Activated naive CD8-positive, alpha-beta T cell treated with anti-CD3 and anti-CD28 coated beads for 36 hours (primary cell): ENCODE results near the gene NTPCR. TPM values are rescaled to one million over a fixed set of nuclear protein-coding genes. Genes with fewer than 3 reads are reported as not detected.

Source experiments
- DNase-seq: peaks from one replicate; pipeline ENCODE4 v3.0.0; 2021
- H3K27ac Mint-ChIP-seq: one replicate; pipeline ENCODE4 v1.8.0; 2022; ENCODE audit warnings: mild to moderate bottlenecking, moderate library complexity, mixed read lengths
- H3K27me3 Mint-ChIP-seq: one replicate; pipeline ENCODE4 v1.8.0; 2022; ENCODE audit warnings: mild to moderate bottlenecking, mixed read lengths
- H3K36me3 Mint-ChIP-seq: one replicate; pipeline ENCODE4 v1.8.0; 2021; ENCODE audit warnings: mild to moderate bottlenecking, mixed read lengths
- H3K4me1 Mint-ChIP-seq: one replicate; pipeline ENCODE4 v1.8.0; 2021; ENCODE audit warnings: mixed read lengths
- H3K4me3 Mint-ChIP-seq: one replicate; pipeline ENCODE4 v1.8.0; 2022; ENCODE audit warnings: mild to moderate bottlenecking, moderate library complexity, mixed read lengths
- H3K9me3 Mint-ChIP-seq: one replicate; pipeline ENCODE4 v1.8.0; 2022; ENCODE audit warnings: mixed read lengths
- total RNA-seq, 2 experiments: library from RNA; stranded (reverse); gene quantifications; one replicate each; pipeline ENCODE4 v1.2.3, GENCODE V29; 2021

Gene NTPCR
- total RNA-seq, 2 experiments from 2014 or later = 32.4 to 32.9 TPM

DNA sequence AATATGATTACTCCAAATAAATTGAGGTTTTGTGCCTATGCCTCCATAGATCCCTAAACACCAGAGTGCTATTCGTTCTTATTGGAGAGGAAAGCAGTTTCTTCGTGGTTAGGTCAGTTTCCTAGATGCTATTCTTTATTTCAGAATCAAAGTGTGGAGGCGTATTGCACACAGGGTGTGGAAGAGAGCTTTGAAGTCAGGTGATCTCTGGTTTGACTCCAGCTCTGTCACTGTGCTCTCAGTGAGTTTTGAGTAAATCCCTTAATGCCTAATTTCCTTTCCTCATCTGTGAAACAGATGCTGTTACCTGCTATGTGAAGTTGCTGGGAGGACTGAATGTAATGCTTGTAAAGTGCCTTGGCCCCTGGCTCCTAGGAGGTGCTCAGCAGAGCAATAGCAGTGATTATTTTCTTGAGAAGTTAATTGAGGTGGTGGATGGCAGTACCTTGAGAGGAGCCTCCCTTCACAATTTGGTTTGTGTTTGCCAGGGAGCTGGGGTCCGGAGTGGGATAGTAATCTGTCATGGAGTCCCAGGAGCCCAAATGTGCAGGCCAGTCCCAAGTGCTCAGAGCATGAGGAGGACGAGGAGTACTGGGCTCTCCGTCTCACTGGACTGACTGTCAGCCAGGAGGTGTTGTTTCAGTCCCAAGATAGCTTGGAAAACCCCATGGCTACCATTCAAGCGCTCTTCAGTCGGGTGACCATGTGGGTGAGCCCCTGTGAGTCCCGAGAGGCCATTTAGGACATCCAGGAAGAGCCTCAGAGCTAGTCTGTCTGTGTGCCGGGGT lies 14.9 kb downstream of the NTPCR start:
- H3K4me1 Mint-ChIP-seq = peaks cover 36% of the 10 kb centered on the region
- H3K27ac Mint-ChIP-seq = no peak overlapping the region
- no peak overlapping the region for H3K4me3 Mint-ChIP-seq
- no peak for DNase-seq
- H3K36me3 Mint-ChIP-seq = peaks cover 34% of the 10 kb centered on the region
- H3K27me3 Mint-ChIP-seq = no peaks in the 10 kb centered on the region
- no peaks in the 10 kb centered on the region for H3K9me3 Mint-ChIP-seq

DNA sequence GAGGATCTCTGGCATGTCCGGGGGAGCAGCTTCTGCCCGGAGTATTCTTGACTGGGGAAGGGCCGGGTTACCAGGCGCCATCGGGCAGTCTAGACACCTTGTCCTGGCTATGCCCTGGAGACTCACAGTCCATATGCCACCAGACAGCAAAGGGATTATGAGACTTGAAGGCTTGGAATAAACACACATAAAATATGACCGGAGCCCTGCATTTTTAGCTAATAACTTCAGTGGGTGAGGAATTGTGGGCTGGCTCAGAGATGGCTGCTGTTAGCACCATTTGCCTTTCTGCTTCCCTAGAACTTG lies 15.5 kb downstream of the NTPCR start:
- Mint-ChIP-seq H3K27ac (no peak overlapping the region), H3K9me3 (no peaks in the 10 kb centered on the region), H3K4me3 (no peak overlapping the region), H3K36me3 (peaks cover 33% of the 10 kb centered on the region), H3K27me3 (no peaks in the 10 kb centered on the region), H3K4me1 (peaks cover 36% of the 10 kb centered on the region)
- DNase-seq = no peak

DNA sequence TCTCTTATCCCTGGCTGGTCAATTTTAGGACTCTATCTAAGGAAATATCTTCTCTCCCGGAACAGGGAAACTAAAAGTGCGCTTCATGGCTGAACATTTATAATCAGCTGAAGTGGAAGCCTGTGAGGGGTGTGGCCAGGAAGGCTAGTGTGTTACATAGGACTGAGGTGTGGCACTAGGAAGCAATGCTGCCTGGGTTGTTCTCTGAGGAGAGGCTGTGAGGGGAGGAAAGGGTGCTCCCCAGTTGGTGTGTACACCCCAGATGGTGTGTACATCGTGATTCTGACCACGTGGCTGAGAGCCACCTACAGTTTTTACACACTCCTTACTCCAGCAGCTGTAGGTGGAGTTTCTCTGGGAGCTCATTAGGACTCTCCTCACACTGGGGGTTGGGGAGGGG lies 16.3 kb downstream of the NTPCR start:
- H3K36me3 Mint-ChIP-seq = peaks cover 37% of the 10 kb centered on the region
- H3K9me3 Mint-ChIP-seq = peaks cover 2% of the 10 kb centered on the region
- H3K4me1 Mint-ChIP-seq = peaks cover 33% of the 10 kb centered on the region
- no peak overlapping the region for H3K4me3 Mint-ChIP-seq
- H3K27ac Mint-ChIP-seq = no peak overlapping the region
- no peaks in the 10 kb centered on the region for H3K27me3 Mint-ChIP-seq
- no peak for DNase-seq

DNA sequence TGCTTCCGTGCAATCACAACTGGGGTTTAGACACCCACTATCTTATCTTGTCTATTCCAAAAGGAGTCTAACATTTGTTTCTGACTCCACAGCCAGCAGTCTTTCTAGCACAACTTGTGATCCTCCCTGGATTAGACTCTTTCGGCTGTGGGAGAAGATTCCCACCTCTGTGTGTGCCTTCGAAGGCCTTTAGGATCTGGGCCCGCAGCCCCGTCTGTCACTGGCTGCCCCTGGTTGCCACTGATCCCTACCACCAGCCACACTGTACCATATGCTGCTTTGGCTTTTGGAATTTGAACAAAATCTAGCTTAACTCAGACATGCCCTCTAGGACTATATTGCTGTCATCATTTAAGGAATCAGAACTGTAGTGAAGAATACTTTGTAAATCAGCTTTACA lies 18.0 kb downstream of the NTPCR start:
- no peaks in the 10 kb centered on the region for H3K27me3 Mint-ChIP-seq
- H3K36me3 Mint-ChIP-seq = peaks cover 53% of the 10 kb centered on the region
- H3K4me3 Mint-ChIP-seq = no peak overlapping the region
- H3K9me3 Mint-ChIP-seq = peaks cover 15% of the 10 kb centered on the region
- no peak overlapping the region for H3K27ac Mint-ChIP-seq
- peaks cover 22% of the 10 kb centered on the region for H3K4me1 Mint-ChIP-seq
- DNase-seq = no peak

DNA sequence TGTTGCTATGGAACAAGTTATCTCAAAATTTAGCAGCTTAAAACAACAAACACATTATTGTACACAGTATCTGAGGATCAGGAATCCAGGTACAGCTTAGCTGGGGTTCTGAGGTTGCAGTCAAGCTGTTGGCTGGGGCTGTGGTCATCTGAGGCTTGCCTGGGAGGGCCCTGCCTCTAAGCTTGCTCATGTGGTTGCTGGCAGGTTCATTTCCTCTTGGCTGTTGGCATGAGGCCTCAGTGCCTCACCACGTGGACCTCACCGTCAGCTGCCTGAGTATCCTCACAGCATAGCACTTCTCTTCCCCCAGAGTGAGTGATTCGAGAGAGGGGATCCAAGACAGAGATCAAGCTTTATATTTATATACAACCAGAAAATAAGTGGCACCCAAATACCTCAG lies 18.6 kb downstream of the NTPCR start:
- Mint-ChIP-seq H3K27me3 (no peaks in the 10 kb centered on the region), H3K4me1 (peaks cover 19% of the 10 kb centered on the region), H3K4me3 (no peak overlapping the region), H3K27ac (no peak overlapping the region), H3K36me3 (peaks cover 59% of the 10 kb centered on the region), H3K9me3 (peaks cover 21% of the 10 kb centered on the region)
- no peak for DNase-seq

DNA sequence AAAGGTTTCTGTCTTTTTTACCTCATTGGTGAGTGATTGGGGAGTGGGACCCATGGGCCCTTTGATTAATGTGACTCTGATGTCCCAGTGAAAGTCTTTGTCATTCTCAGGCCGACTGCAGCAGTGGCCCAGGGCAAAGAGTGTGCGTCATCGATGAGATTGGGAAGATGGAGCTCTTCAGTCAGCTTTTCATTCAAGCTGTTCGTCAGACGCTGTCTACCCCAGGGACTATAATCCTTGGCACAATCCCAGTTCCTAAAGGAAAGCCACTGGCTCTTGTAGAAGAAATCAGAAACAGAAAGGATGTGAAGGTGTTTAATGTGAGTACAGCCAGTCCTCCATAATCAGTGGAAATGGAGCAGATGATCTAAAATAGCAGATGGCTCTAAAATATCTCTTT lies 19.4 kb downstream of the NTPCR start:
- Mint-ChIP-seq H3K27ac (no peak overlapping the region), H3K27me3 (no peaks in the 10 kb centered on the region), H3K36me3 (peaks cover 65% of the 10 kb centered on the region), H3K4me1 (peaks cover 14% of the 10 kb centered on the region), H3K4me3 (no peak overlapping the region), H3K9me3 (peaks cover 25% of the 10 kb centered on the region)
- no peak for DNase-seq

DNA sequence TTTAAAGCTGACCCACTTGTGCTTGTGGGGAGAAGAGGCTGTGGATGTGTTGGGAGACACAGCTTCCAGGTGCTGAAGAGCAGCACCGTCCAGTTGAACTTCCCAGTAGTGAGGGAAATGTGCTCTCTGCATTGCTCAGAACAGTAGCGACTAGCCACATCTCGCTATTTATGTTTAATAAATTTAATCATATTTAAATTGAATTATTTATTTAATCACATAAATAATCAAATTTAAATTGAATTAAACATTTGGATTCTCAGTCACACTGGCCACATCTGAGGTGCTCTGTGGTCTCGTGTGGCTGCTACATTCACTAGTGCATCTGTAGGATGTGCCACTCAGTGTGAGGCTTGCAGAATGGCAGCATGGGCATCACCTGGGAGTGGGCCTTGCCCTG lies 20.1 kb downstream of the NTPCR start:
- no peak for DNase-seq
- Mint-ChIP-seq H3K36me3 (peaks cover 69% of the 10 kb centered on the region), H3K4me3 (no peak overlapping the region), H3K9me3 (peaks cover 25% of the 10 kb centered on the region), H3K27ac (no peak overlapping the region), H3K27me3 (no peaks in the 10 kb centered on the region), H3K4me1 (peaks cover 8% of the 10 kb centered on the region)

DNA sequence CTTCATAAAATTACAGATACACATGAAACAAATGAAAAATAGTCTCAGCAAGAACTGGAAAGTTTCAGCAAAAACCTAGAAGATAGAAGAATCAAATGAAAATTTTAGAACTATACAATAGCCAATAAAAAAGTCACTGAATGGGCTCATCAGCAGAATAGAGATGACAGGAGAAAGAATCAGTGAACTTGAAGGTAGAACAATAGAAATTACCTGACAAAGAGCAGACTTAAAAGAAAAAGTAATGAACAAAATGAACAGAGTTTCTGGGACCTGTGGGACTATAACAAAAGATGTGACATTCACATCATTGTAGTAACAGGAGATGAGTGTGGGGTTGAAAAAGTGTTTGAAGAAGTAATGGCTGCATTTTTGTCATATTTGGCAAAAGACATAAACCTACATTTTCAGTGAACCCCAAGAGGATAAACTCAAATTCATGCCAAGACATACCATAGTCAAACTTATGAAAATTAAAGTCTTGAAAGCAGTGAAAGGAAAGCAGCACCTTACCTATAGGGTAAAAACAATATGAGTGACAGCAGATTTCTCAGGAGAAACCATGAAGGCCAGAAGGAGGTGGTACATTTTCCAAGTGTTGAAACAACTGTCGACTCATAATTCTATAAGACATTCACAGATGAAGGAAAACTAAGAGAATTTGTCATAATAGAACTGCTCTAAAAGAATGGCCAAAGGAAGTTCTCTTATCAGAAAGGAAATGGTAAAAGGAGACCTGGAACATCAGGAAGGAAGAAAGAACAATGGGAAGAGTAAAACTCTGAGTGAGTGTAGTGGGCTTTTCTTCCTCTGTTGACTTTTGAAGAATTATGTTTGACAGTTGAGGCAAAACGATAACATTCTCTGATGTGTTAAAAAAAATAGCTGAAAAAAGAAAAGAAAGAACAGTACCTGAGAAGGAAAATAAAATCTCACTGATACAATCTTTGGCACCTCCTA lies 23.5 kb downstream of the NTPCR start:
- peak overlapping the region; percentile 40 for H3K27ac Mint-ChIP-seq
- H3K4me1 Mint-ChIP-seq = peaks cover 19% of the 10 kb centered on the region
- DNase-seq = no peak
- H3K4me3 Mint-ChIP-seq = no peak overlapping the region
- peaks cover 75% of the 10 kb centered on the region for H3K36me3 Mint-ChIP-seq
- no peaks in the 10 kb centered on the region for H3K27me3 Mint-ChIP-seq
- H3K9me3 Mint-ChIP-seq = peaks cover 27% of the 10 kb centered on the region

DNA sequence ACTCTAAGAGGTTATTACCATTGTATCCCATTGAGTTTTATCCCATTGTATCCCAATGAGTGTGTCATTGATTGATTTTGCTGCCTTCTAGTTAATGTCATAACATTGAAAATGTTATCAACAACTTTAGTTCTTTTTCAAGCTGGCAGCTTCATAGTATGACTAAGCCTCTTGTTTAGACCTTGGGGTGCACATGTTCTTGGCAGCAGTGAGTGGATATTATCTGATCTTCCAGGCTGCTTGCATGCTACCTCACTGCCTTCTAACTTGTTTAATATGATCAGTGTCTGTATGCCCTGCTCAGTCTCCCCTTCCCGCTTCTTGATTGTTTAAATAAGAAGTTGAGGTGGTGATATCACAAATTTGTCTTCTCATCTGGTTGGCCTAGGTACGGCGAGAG lies 24.6 kb downstream of the NTPCR start:
- no peak for DNase-seq
- Mint-ChIP-seq H3K9me3 (peaks cover 27% of the 10 kb centered on the region), H3K4me1 (peaks cover 15% of the 10 kb centered on the region), H3K27me3 (no peaks in the 10 kb centered on the region), H3K36me3 (peaks cover 69% of the 10 kb centered on the region), H3K27ac (no peak overlapping the region), H3K4me3 (no peak overlapping the region)

DNA sequence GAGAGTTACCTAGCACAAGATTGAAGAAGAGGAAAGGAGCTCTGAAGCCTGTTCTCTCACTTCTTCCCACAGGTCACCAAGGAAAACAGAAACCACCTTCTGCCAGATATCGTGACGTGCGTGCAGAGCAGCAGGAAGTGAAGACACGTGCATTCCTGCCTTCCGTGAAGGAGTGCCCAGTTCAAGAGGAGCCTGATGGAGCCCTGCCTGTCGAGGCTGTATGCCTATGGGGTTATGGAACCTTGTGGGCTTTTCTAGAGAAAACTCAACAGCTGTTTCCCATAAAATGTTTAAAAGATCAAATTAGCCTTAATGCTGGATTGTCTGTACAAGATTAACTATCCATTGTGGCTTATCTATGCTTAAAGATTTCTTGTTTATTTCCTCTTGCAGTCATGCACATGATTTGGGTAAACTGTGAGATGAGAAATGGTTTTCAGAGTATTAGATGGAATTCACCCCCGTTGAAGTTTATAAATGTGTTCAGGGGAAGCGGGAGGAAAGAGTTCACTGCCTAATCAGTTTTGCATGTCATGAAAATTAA lies 27.8 kb downstream of the NTPCR start:
- peak; percentile 22 for DNase-seq
- Mint-ChIP-seq H3K27me3 (no peaks in the 10 kb centered on the region), H3K4me3 (peak overlapping the region; percentile 15), H3K27ac (peak overlapping the region; percentile 66), H3K4me1 (peaks cover 15% of the 10 kb centered on the region), H3K9me3 (peaks cover 14% of the 10 kb centered on the region), H3K36me3 (peaks cover 45% of the 10 kb centered on the region)

DNA sequence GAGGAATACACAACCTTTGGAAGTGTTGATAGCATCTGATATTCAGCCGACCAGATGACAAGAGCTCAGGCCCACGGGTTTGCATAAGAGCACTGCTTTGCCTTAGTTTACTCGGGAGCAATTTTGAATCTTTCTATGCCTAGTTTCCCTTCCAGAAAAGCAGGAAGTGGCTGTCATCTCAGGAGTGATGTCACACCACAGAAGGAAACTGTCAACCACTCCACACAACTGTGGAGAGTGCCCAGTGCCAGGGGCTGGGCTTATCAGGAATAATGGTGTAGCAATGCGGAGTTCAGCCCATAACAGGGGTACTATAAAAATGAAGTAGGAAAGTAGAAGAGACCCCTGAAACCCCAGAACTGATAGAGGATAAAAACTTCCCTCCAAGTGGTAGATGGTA lies 28.4 kb downstream of the NTPCR start:
- DNase-seq = no peak
- H3K9me3 Mint-ChIP-seq = peaks cover 7% of the 10 kb centered on the region
- no peak overlapping the region for H3K4me3 Mint-ChIP-seq
- peaks cover 40% of the 10 kb centered on the region for H3K36me3 Mint-ChIP-seq
- H3K27ac Mint-ChIP-seq = peak overlapping the region; percentile 61
- peaks cover 15% of the 10 kb centered on the region for H3K4me1 Mint-ChIP-seq
- no peaks in the 10 kb centered on the region for H3K27me3 Mint-ChIP-seq

DNA sequence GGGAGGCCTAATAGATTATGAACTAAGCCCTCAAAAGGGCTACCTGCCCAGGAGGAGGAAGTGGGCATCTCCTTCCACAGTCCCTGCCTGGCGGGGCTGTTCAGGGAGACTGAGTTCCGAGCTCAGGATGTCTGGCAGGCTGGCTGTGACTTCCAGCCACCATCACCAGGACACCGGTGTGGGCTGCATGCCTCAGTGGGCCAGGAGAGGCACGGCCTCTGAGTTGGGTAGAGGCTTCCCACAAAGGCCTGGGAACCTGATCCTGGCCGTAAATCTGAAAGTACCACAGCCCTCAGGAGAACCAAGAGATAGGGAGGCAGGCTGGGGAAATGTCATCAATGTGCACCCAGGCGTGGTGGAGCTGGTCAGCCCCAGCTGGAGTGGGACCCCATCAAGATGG lies 29.1 kb downstream of the NTPCR start:
- H3K27ac Mint-ChIP-seq = no peak overlapping the region
- H3K4me1 Mint-ChIP-seq = peaks cover 15% of the 10 kb centered on the region
- no peaks in the 10 kb centered on the region for H3K27me3 Mint-ChIP-seq
- H3K4me3 Mint-ChIP-seq = no peak overlapping the region
- H3K36me3 Mint-ChIP-seq = peaks cover 34% of the 10 kb centered on the region
- H3K9me3 Mint-ChIP-seq = peaks cover 2% of the 10 kb centered on the region
- DNase-seq = no peak

DNA sequence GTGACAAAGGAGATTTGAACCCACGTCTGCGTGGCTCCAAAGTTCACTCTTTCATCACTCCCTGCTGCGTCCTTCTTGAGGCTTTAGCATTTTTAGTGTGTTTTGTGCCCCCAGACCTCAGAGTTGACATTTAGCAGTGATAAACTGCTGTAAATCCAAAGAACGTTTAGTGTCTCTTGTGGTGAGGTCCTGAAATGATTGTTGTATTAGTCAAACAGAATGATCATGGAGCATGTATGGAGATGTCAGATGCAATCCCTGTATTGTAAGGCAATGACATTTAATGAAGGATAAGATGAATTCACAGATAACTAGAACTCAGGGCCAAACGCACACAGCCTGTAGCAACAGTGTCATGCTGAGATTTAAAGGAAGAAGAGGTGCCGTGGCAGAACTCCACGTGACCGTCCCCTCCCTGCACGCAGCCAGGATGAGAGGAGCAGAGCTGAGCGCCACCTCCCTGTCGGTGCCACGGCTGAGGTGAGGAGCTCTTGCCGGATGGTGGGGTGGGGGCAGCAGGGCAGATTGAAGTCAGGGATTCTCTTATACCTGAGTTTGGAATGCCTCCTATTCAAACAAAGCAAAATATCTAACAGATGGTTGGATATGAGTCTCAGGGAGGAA lies 30.1 kb downstream of the NTPCR start:
- peaks cover 29% of the 10 kb centered on the region for H3K36me3 Mint-ChIP-seq
- H3K4me1 Mint-ChIP-seq = peaks cover 15% of the 10 kb centered on the region
- DNase-seq = no peak
- H3K4me3 Mint-ChIP-seq = no peak overlapping the region
- H3K9me3 Mint-ChIP-seq = peaks cover 2% of the 10 kb centered on the region
- no peak overlapping the region for H3K27ac Mint-ChIP-seq
- no peaks in the 10 kb centered on the region for H3K27me3 Mint-ChIP-seq

DNA sequence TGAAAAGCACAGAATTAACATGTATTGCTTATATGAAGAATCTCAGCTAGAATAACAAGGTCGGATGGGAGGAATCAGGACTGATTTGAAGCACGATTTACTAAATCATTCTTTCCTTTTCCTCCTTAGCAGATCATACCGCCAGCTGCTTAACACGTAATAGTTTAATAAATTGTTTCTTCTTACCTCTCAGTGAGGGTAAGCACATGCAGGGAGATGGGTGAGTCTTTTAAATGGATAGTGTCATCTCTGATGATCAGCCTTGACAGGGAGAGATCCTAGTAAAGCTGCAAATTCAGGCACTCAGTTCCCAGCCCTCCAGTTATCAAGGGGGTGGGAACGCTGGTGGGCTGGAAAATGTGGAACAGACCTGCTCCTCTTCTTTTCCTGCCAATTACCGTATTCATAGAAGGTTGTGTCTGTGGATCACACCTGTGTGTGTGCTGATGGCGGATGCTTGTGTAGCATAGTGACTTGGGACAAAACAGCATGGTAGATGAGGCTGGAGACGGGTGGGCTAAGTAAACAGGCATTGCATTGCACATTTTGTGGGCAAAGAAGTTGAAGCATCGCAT lies 30.7 kb downstream of the NTPCR start:
- DNase-seq = no peak
- no peak overlapping the region for H3K4me3 Mint-ChIP-seq
- peaks cover 15% of the 10 kb centered on the region for H3K4me1 Mint-ChIP-seq
- peaks cover 29% of the 10 kb centered on the region for H3K36me3 Mint-ChIP-seq
- no peaks in the 10 kb centered on the region for H3K27me3 Mint-ChIP-seq
- no peak overlapping the region for H3K27ac Mint-ChIP-seq
- H3K9me3 Mint-ChIP-seq = peaks cover 2% of the 10 kb centered on the region
